K562 (cell line): Measurements from ENCODE around the gene FMC1. TPM values are rescaled to one million over a fixed set of nuclear protein-coding genes. Genes with fewer than 3 reads are reported as not detected.

Experiments used
- ATAC-seq: fragments of 200-7000 bp; cut with Tn5 transposase; 3 replicates; pipeline ENCODE4 v1.9.1; 2020; ENCODE audit warnings: moderate library complexity
- BruUV-seq: library from RNA; stranded (reverse); fragments of 400-500 nt; replicated peaks from 2 replicates; lab custom pipeline; 2021; lab: Mats Ljungman, UMichigan
- CTCF ChIA-PET: fragments of 300-600 bp; formaldehyde crosslinking; extraction: SDS; loops from one replicate; lab custom pipeline; 2021; ENCODE audit warnings: low intra/inter-chr PET ratio; lab: Yijun Ruan, JAX
- POLR2A ChIA-PET: fragments of 300-600, 350-650 bp; sonication (Branson Sonifier 250); formaldehyde crosslinking; extraction: SDS; loops from one replicate; lab custom pipeline; 2021; ENCODE audit warnings: antibody characterized with exemption, inconsistent platforms; lab: Yijun Ruan, JAX
- DNase-seq, 4 experiments: peaks; one replicate each; pipeline versions ENCODE4 v3.0.0 to v3.0.0-alpha.2; 2011 to 2018; ENCODE audit warnings: low spot score in 3 of 4, mixed read lengths in 3 of 4; ENCODE audit errors: extremely low read depth in 1 of 4
- FAIRE-seq: peaks from 2 replicates; lab custom pipeline; 2011; peaks lifted over from hg19 to GRCh38; lab: Jason Lieb, UNC
- H2AFZ ChIP-seq: 2 replicates; pipeline ENCODE4 v1.6.0; 2011; ENCODE audit warnings: low read depth, low read length, control low read depth, inconsistent platforms
- H3K27ac ChIP-seq: fragments of 200-600 bp; 3 replicates; pipeline ENCODE4 v1.8.0; 2011; ENCODE audit warnings: low read depth, mild to moderate bottlenecking, control low read depth, inconsistent platforms, low read length, moderate library complexity, mixed read lengths; ENCODE audit errors: extremely low read depth
- H3K27me3 ChIP-seq, 2 experiments: fragments of 300-600 bp in 1 of 2; 2 replicates in 1 of 2; 3 replicates in 1 of 2; pipeline versions ENCODE4 v1.6.0 to v1.8.0; 2011; ENCODE audit warnings: inconsistent platforms in 2 of 2, low read length in 2 of 2, mild to moderate bottlenecking in 1 of 2, mixed read lengths in 1 of 2, moderate library complexity in 1 of 2; ENCODE audit not compliant: control insufficient read depth in 2 of 2, insufficient read depth in 2 of 2
- H3K36me3 ChIP-seq: fragments of 300-600 bp; 3 replicates; pipeline ENCODE4 v1.8.0; 2011; ENCODE audit warnings: mild to moderate bottlenecking, low read length, inconsistent platforms; ENCODE audit not compliant: control insufficient read depth, insufficient read depth
- H3K4me1 ChIP-seq, 2 experiments: fragments of 200-600 bp in 1 of 2; replicated peaks in 1 of 2; 2 replicates in 1 of 2; 3 replicates in 1 of 2; pipeline versions ENCODE4 v1.5.1 to v1.8.0; 2011; ENCODE audit warnings: inconsistent platforms in 2 of 2, low read length in 2 of 2, mild to moderate bottlenecking in 1 of 2, mixed read lengths in 1 of 2, moderate library complexity in 1 of 2; ENCODE audit not compliant: control insufficient read depth in 2 of 2, insufficient read depth in 2 of 2
- H3K4me2 ChIP-seq: 2 replicates; pipeline ENCODE4 v1.6.1; 2011; ENCODE audit warnings: low read length, control low read depth, inconsistent platforms, mixed read lengths; ENCODE audit not compliant: insufficient read depth
- H3K4me3 ChIP-seq: fragments of 200-600 bp; sonication (generic), shearing (Covaris generic); 2 replicates; pipeline ENCODE4 v1.5.1; 2016; ENCODE audit warnings: control low read depth, inconsistent platforms
- H3K79me2 ChIP-seq: fragments of 200-600 bp; 3 replicates; pipeline ENCODE4 v1.8.0; 2011; ENCODE audit warnings: low read length, inconsistent platforms; ENCODE audit not compliant: control insufficient read depth, insufficient read depth
- H3K9ac ChIP-seq, 2 experiments: 2 replicates each; pipeline versions ENCODE4 v1.6.0 to v1.6.1; 2011; ENCODE audit warnings: low read depth in 2 of 2, low read length in 2 of 2, control low read depth in 1 of 2, inconsistent platforms in 1 of 2, mild to moderate bottlenecking in 1 of 2, mixed read lengths in 1 of 2; ENCODE audit not compliant: insufficient read depth in 1 of 2
- H3K9me1 ChIP-seq: one replicate; pipeline ENCODE4 v1.6.0; 2011; ENCODE audit warnings: inconsistent platforms, mild to moderate bottlenecking, low read length, moderate library complexity; ENCODE audit not compliant: control insufficient read depth, insufficient read depth
- H3K9me3 ChIP-seq: replicated peaks from 2 replicates; pipeline ENCODE4 v1.5.1; 2011; ENCODE audit warnings: low read depth, low read length, inconsistent platforms; ENCODE audit not compliant: control insufficient read depth, insufficient read depth
- H4K20me1 ChIP-seq: replicated peaks from 2 replicates; pipeline ENCODE4 v1.6.1; 2011; ENCODE audit warnings: low read length, inconsistent platforms, mixed read lengths; ENCODE audit not compliant: control insufficient read depth, insufficient read depth
- CAMTA2 ChIP-seq: fragments of 250-450 bp; sonication (Bioruptor Pico); conservative IDR thresholded peaks from 2 replicates; pipeline ENCODE4 v1.5.1; 2022
- CBFB ChIP-seq: sonication (generic); formaldehyde crosslinking; IDR thresholded peaks from 2 replicates; pipeline ENCODE4 v1.4.0; 2020; ENCODE audit warnings: mild to moderate bottlenecking, missing genetic modification reagents
- ID3 ChIP-seq, 2 experiments: fragments of 250-450 bp in 1 of 2; fragments of 450-650 bp in 1 of 2; sonication (Bioruptor Pico) in 1 of 2; IDR thresholded peaks; 2 replicates each; pipeline versions ENCODE4 v1.6.1 to v1.8.0; 2016 to 2021; ENCODE audit warnings: mild to moderate bottlenecking in 2 of 2, moderate library complexity in 2 of 2, missing compliant biosample characterization in 1 of 2, missing genetic modification characterization in 1 of 2
- KDM5B ChIP-seq: fragments of 200-600 bp; sonication (generic); IDR thresholded peaks from 2 replicates; pipeline ENCODE4 v1.6.1; 2012; ENCODE audit warnings: low read depth, mild to moderate bottlenecking, moderate library complexity, low read length, control low read depth, inconsistent platforms; ENCODE audit not compliant: insufficient replicate concordance
- STAT5B ChIP-seq: fragments of 250-450 bp; sonication (Bioruptor Pico); IDR thresholded peaks from 2 replicates; pipeline ENCODE4 v1.8.0; 2021; ENCODE audit warnings: mild to moderate bottlenecking, inconsistent platforms
- ZNF324 ChIP-seq: fragments of 250-450 bp; sonication (Bioruptor Pico); IDR thresholded peaks from 2 replicates; pipeline ENCODE4 v1.4.0; 2020; ENCODE audit warnings: mild to moderate bottlenecking
- ZNF551 ChIP-seq: fragments of 250-450 bp; sonication (Bioruptor Pico); IDR thresholded peaks from 2 replicates; pipeline ENCODE4 v1.5.0; 2021; ENCODE audit warnings: mild to moderate bottlenecking, moderate library complexity
- ZNF699 ChIP-seq: fragments of 250-450 bp; sonication (Bioruptor Pico); IDR thresholded peaks from 2 replicates; pipeline ENCODE4 v1.8.0; 2021; ENCODE audit warnings: mild to moderate bottlenecking, moderate library complexity; ENCODE audit not compliant: insufficient replicate concordance
- ZNF717 ChIP-seq: fragments of 250-450 bp; sonication (Bioruptor Pico); IDR thresholded peaks from 2 replicates; pipeline ENCODE4 v1.5.0; 2021
- WGBS: fragments of 100-300 bp; shearing (Covaris generic); methylation state at CpG from one replicate; pipeline ENCODE4 v1.1.6; 2016; ENCODE audit warnings: low coverage, mixed read lengths; ENCODE audit not compliant: insufficient coverage; ENCODE audit errors: missing lambda C conversion rate; 5-methylcytosine and 5-hydroxymethylcytosine counted together
- in situ Hi-C: fragments of 300-500 bp; cut with MboI; formaldehyde crosslinking; loops from 4 replicates; pipeline ENCODE4 v1.15.0; 2018; ENCODE audit warnings: inconsistent platforms, mixed read lengths
- intact Hi-C: fragments of 100-400 bp; cut with micrococcal nuclease; formaldehyde crosslinking; loops from 2 replicates; pipeline ENCODE4 v1.14.2; 2022
- polyA plus RNA-seq, 8 experiments: library from polyadenylated mRNA; depleted of rRNA in 4 of 8; stranded (reverse) in 5 of 8; unstranded in 3 of 8; fragments of >200 nt; fragmentation: Nextera tagmentation in 2 of 8; fragmentation: Illumina TruSeq in 1 of 8; extraction: Ambion mirVana in 2 of 8; extraction: Trizol in 1 of 8; gene quantifications; 2 replicates each; pipeline versions ENCODE4 v1.2.1 to v1.2.3, GENCODE V29; 2011 to 2014; ENCODE audit warnings: inconsistent platforms in 1 of 8, missing spikeins in 1 of 8
- total RNA-seq, 7 experiments: library from RNA; depleted of rRNA in 6 of 7; stranded (reverse); fragments of >200 nt in 6 of 7; fragmentation: Illumina TruSeq in 2 of 7; extraction: Trizol in 2 of 7; gene quantifications; 2 replicates each; pipeline versions ENCODE4 v1.2.1 to v1.2.3, GENCODE V29; 2011 to 2021; ENCODE audit warnings: low replicate concordance in 1 of 7

The FMC1 gene
- total and polyA plus RNA-seq, 9 of the 15 experiments (the other 6 are each of a cell fraction or from before 2014, with no cell fraction given) = 14.0 to 116 (median 29.0) TPM

GRCh38 chr7:139293534-139293933 is 47.6 kb upstream of the FMC1 start (continued):
- TF ChIP-seq CAMTA2 (CRISPR knock-in tag) (no peak), ZNF324 (CRISPR knock-in tag) (no peak), CBFB (CRISPR knock-in tag) (no peak), ZNF551 (no peak), ZNF717 (CRISPR knock-in tag) (no peak)
- TF ChIP-seq, all 486 proteins: peak for 0

- CTCF ChIA-PET = no interaction called here
- in situ Hi-C loops = no loop called here
- 81% methylated on average over 4 of the region's 4 CpGs for WGBS
- Histone ChIP-seq H3K9me3 (no peaks in the 10 kb centered on the region), H3K9ac (no peak overlapping the region), H3K9me1 (no peaks in the 10 kb centered on the region), H3K27ac (no peak overlapping the region), H3K4me3 (no peak overlapping the region), H3K27me3 (no peaks in the 10 kb centered on the region), H4K20me1 (no peaks in the 10 kb centered on the region), H2AFZ (no peak overlapping the region), H3K4me1 (no peaks in the 10 kb centered on the region), H3K79me2 (no peaks in the 10 kb centered on the region), H3K36me3 (peaks cover 40% of the 10 kb centered on the region; the same call in 2 of the 3 replicates), H3K4me2 (no peak overlapping the region)
- no peak for TF ChIP-seq ID3 (CRISPR knock-in tag; IDR thresholded peaks at IDR 0.05)
- no peak for TF ChIP-seq ID3 (tag; IDR thresholded peaks at IDR 0.05)
- TF ChIP-seq ZNF699 = no peak
- TF ChIP-seq STAT5B (CRISPR knock-in tag) = no peak
- no peak for TF ChIP-seq KDM5B
- DNase-seq (no peak), FAIRE-seq (no peak), ATAC-seq (no peak)
- BruUV-seq = no TSS peak
- POLR2A ChIA-PET = interaction anchor here (0.8 to 3.5 kb wide), 2 partner anchors 10 to 18 kb away, joined by 3 to 20 read pairs; no protein-coding TSS in a partner anchor
- intact Hi-C loops = no loop called here
Measured at GRCh38 chr7:139294241-139294640, 46.9 kb upstream of the FMC1 start.
